Prostate gland (tissue), 2 donors: ENCODE results near the gene HABP2.

Experiments
- CTCF ChIP-seq, 4 experiments: fragments of 200-600 bp in 2 of 4; fragments of 450-650 bp in 2 of 4; sonication (generic) in 2 of 4; IDR thresholded peaks; 1 replicate in 3 of 4; 2 replicates in 1 of 4; pipeline ENCODE4 v1.5.1; 2016 to 2019; ENCODE audit warnings: antibody characterized with exemption in 4 of 4, mild to moderate bottlenecking in 2 of 4, moderate library complexity in 2 of 4
- POLR2A ChIP-seq: fragments of 450-650 bp; IDR thresholded peaks from one replicate; pipeline ENCODE4 v1.6.1; 2016; ENCODE audit warnings: antibody characterized with exemption, mild to moderate bottlenecking

- TF ChIP-seq CTCF (IDR thresholded peaks at IDR 0.05) (no peak), POLR2A (no peak)
Observed at GRCh38 chr10:113527211-113527906, 25.5 kb upstream of the HABP2 start.
